Measurements from ENCODE around the gene STIP1.
"Not testable (repeated sequence)": the region's sequence is repeated elsewhere in the genome, so short reads cannot be mapped to it uniquely, and the experiment has no call there.

STIP1 gene

GRCh38 chr11:64244107-64244506 is 58.1 kb downstream of the STIP1 start:
- peaks cover 10% of the 10 kb centered on the region for H3K27me3 ChIP-seq
- peaks cover 57 to 68% of the 10 kb centered on the region in 2 experiments for H3K4me1 ChIP-seq (ENCODE audit: control insufficient read depth in 1 of 2, insufficient read depth in 1 of 2, low read depth in 1 of 2, low read length in 1 of 2)

GRCh38 chr11:64244966-64245365 is 59.0 kb downstream of the STIP1 start:
- H3K4me3 ChIP-seq (ENCODE audit: low read depth in 1 of 2, low read length in 1 of 2), result no peak overlapping the region
- no peaks in the 10 kb centered on the region for H3K36me3 ChIP-seq
- no peak for TF ChIP-seq CTCF (IDR thresholded peaks at IDR 0.05)
- no peaks in the 10 kb centered on the region for H3K9me3 ChIP-seq
- peaks cover 48 to 60% of the 10 kb centered on the region in 2 experiments for H3K4me1 ChIP-seq (ENCODE audit: control insufficient read depth in 1 of 2, insufficient read depth in 1 of 2, low read depth in 1 of 2, low read length in 1 of 2)
- peaks cover 10% of the 10 kb centered on the region for H3K27me3 ChIP-seq
- H3K27ac ChIP-seq, result no peak overlapping the region

More at GRCh38 chr11:64244107-64244506, 58.1 kb downstream of the STIP1 start:
- H3K27ac ChIP-seq, result no peak overlapping the region
- no peak overlapping the region for H3K4me3 ChIP-seq (ENCODE audit: low read depth in 1 of 2, low read length in 1 of 2)
- no peaks in the 10 kb centered on the region for H3K36me3 ChIP-seq
- H3K9me3 ChIP-seq, result no peaks in the 10 kb centered on the region
- TF ChIP-seq CTCF (IDR thresholded peaks at IDR 0.05), result no peak

DNA sequence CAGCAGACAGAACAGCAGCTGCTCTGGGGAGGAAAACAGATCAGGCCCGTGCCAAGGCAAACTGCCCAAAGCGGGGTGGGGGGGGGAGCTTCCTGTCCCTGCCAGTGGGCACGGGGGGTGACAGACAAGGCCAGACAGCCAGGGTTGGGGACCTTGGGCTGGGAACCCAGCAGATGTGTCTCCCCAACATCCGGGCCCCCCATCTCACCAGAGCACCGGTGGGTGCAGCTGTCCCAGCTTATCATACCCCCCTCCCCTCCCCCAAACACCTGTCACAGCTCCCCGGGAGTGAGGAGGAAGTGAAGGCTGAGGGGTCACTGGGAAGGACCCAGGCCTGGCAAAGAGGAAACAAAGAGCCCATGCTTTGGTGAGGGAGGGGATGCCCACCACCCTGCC is 59.4 kb downstream of the STIP1 start:
- Histone ChIP-seq H3K27me3 (peaks cover 11% of the 10 kb centered on the region), H3K36me3 (no peaks in the 10 kb centered on the region), H3K4me3 (ENCODE audit: low read depth in 1 of 2, low read length in 1 of 2) (peak overlapping the region; percentile 55 to 85), H3K27ac (peak overlapping the region; percentile 13), H3K9me3 (no peaks in the 10 kb centered on the region), H3K4me1 (ENCODE audit: control insufficient read depth in 1 of 2, insufficient read depth in 1 of 2, low read depth in 1 of 2, low read length in 1 of 2) (peaks cover 44 to 58% of the 10 kb centered on the region in 2 experiments)
- TF ChIP-seq CTCF (IDR thresholded peaks at IDR 0.05), result no peak

DNA sequence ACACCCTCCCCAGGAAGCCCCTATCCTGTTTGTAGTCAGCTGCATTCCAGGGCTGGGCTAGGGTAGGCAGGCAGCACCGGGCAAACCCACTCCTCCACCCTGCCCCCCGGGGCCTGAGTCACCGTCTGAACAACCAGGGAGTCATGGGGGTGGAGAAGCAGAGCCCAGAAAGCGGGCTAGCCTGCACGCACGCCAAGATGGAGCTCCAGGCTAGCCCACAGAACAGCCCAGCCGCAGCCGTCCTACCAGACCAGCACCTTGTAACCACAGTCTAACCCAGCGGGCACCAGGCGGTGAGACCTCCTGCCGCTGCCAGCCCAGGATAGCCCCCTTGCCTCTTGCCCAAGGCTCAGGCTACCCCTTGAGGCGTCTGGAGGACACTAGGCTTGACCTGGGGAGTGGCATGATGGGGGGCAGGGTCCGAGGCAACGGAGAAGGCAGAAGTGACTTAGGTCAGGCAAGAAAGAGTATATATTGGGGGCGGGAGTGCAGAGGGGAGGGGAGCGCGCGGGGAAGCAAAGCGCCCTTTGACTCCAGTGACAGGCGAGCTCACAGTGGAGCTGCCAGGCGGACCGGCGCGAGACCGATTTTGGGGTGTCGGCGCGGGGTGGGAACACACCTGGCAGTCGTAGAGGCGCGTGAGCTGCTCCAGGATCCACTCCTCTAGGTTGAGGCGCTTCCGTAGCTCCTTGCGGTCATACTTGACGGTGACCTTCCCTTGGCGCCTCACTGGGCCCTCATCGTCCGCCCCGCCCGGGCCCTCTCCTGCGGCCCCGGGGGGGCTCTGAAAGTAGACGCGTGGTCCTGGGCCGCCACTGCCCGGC is 60.0 kb downstream of the STIP1 start:
- H3K27ac ChIP-seq, result peak overlapping the region; percentile 13

GRCh38 chr11:64246621-64246870 is 60.6 kb downstream of the STIP1 start:
- Histone ChIP-seq H3K4me3 (ENCODE audit: low read depth in 1 of 2, low read length in 1 of 2) (peak overlapping the region; percentile 76 to 85), H3K4me1 (ENCODE audit: control insufficient read depth in 1 of 2, insufficient read depth in 1 of 2, low read depth in 1 of 2, low read length in 1 of 2) (peaks cover 48 to 57% of the 10 kb centered on the region in 2 experiments), H3K27me3 (peaks cover 16% of the 10 kb centered on the region)
- H3K9me3 ChIP-seq, H3K27ac ChIP-seq, H3K36me3 ChIP-seq: not testable (repeated sequence)

More for the DNA sequence above, 60.0 kb downstream of the STIP1 start:
- H3K4me3 ChIP-seq (ENCODE audit: low read depth in 1 of 2, low read length in 1 of 2), result peak overlapping the region; percentile 55 to 85
- peaks cover 16% of the 10 kb centered on the region for H3K27me3 ChIP-seq
- no peak for TF ChIP-seq CTCF (IDR thresholded peaks at IDR 0.05)
- no peaks in the 10 kb centered on the region for H3K9me3 ChIP-seq
- H3K4me1 ChIP-seq (ENCODE audit: control insufficient read depth in 1 of 2, insufficient read depth in 1 of 2, low read depth in 1 of 2, low read length in 1 of 2), result peaks cover 47 to 58% of the 10 kb centered on the region in 2 experiments
- H3K36me3 ChIP-seq, result no peaks in the 10 kb centered on the region

- Histone ChIP-seq H3K4me1 (ENCODE audit: control insufficient read depth in 1 of 2, insufficient read depth in 1 of 2, low read depth in 1 of 2, low read length in 1 of 2) (peaks cover 50 to 57% of the 10 kb centered on the region in 2 experiments), H3K36me3 (no peaks in the 10 kb centered on the region), H3K27ac (peak within 1 kb of the TSS; percentile 59), H3K4me3 (ENCODE audit: low read depth in 1 of 2, low read length in 1 of 2) (peak within 1 kb of the TSS; percentile 76 to 85), H3K27me3 (peaks cover 16% of the 10 kb centered on the region), H3K9me3 (no peaks in the 10 kb centered on the region)
- TF ChIP-seq CTCF (IDR thresholded peaks at IDR 0.05), result peak; percentile 41
Measured at GRCh38 chr11:64246871-64247728, 61.1 kb downstream of the STIP1 start, which contains the start of gene PPP1R14B. TSS of gene PPP1R14B (minus strand) at chr11:64246943. CDS start at chr11:64246673, 270 bp downstream.
